Spinal cord (tissue), 10 donors: Measurements from ENCODE around the gene SSU72. TPM values are rescaled to one million over a fixed set of nuclear protein-coding genes. Genes with fewer than 3 reads are reported as not detected.
A peak's percentile ranks its signal among the peaks of the same experiment; 100 is the strongest.

Source experiments
- DNase-seq, 6 donors: peaks; one replicate each; pipeline versions ENCODE4 v3.0.0 to v3.0.0-alpha.2; 2013 to 2015; ENCODE audit warnings: low spot score in 6 of 6, low read depth in 4 of 6
- H3K27ac ChIP-seq: one replicate; pipeline ENCODE4 v1.5.1; 2013; ENCODE audit warnings: low read depth, low read length, control low read depth
- H3K27me3 ChIP-seq: one replicate; pipeline ENCODE4 v1.6.1; 2013; ENCODE audit warnings: low read length; ENCODE audit not compliant: control insufficient read depth, insufficient read depth
- H3K36me3 ChIP-seq: one replicate; pipeline ENCODE4 v1.6.1; 2013; ENCODE audit warnings: low read length; ENCODE audit not compliant: control insufficient read depth, insufficient read depth
- H3K4me1 ChIP-seq: one replicate; pipeline ENCODE4 v1.6.1; 2013; ENCODE audit warnings: low read length; ENCODE audit not compliant: control insufficient read depth, insufficient read depth
- H3K4me3 ChIP-seq: one replicate; pipeline ENCODE4 v1.5.1; 2013; ENCODE audit warnings: low read depth, low read length, control low read depth
- H3K9me3 ChIP-seq: one replicate; pipeline ENCODE4 v1.6.1; 2013; ENCODE audit warnings: low read length; ENCODE audit not compliant: control insufficient read depth, insufficient read depth
- WGBS: methylation state at CpG from one replicate; pipeline ENCODE4 v1.1.5; 2013; ENCODE audit warnings: missing lambda C conversion rate; ENCODE audit not compliant: insufficient coverage; 5-methylcytosine and 5-hydroxymethylcytosine counted together
- polyA plus RNA-seq, 2 donors: library from polyadenylated mRNA; unstranded; fragments of 120-200 nt; gene quantifications; one replicate each; pipeline ENCODE4 v1.2.1, GENCODE V29; 2013; ENCODE audit not compliant: insufficient read length in 2 of 2
- total RNA-seq, 2 donors: library from RNA; depleted of rRNA in 1 of 2; stranded (reverse); fragments of 120-200 nt in 1 of 2; fragments of >200 nt in 1 of 2; gene quantifications; one replicate each; pipeline versions ENCODE4 v1.2.3 to v1.2.4, GENCODE V29; 2013 to 2014
- donor health status: healthy.

SSU72 gene
- total and polyA plus RNA-seq, 4 donors = 42.1 to 121 (median 83.3) TPM

DNA sequence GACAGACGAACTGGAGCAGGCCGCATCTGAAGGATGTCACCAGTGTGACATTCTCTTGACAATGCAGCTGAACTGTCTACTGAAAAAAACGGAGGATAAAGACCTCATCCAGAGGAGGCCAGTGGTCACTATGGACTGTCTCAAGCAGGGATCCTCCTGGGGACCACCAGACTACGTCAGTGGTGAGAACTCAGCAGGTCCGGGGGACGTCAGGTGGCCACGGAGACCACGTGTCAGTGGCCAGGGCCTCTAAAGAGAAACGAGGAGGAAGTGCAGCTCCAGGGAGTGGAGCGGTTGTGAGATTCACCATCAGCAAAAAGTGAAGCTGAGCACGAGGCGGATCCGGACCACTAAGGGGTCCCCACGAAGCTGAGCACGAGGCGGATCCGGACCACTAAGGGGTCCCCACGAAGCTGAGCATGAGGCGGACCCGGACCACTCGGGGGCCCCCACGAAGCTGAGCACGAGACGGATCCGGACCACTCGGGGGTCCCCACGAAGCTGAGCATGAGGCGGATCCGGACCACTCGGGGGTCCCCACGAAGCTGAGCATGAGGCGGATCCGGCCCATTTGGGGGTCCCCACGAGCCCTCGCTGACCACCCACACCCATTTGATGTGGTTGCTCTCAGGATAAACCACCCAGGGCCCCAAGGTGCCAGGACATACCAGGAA is 20.7 kb downstream of the SSU72 start:
- WGBS = 87% methylated on average over 29 of the region's 35 CpGs
- no peak overlapping the region for H3K27ac ChIP-seq
- no peaks in the 10 kb centered on the region for H3K27me3 ChIP-seq
- H3K4me1 ChIP-seq = peaks cover 24% of the 10 kb centered on the region
- DNase-seq = no peak
- H3K4me3 ChIP-seq = no peak overlapping the region
- H3K9me3 ChIP-seq = no peaks in the 10 kb centered on the region
- peaks cover 55% of the 10 kb centered on the region for H3K36me3 ChIP-seq

DNA sequence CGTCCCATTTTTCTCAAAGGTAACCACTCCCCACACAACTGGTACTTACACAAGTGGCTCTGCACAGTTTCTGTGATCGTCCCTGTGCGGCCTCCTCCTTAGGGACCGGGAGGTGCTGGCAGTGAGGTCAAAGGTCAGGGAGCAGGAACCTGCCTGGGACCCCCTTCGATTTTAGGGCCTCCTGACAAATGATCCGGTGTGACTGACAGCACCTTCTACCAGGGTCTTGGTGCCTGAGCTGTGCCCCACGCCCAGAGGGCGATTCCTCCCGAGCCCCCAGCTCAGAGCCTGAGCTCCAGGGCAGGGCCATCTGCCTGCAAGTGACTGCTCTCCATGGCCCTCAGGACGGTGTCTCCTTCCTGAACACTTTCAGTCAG is 22.4 kb downstream of the SSU72 start:
- H3K9me3 ChIP-seq = no peaks in the 10 kb centered on the region
- H3K27me3 ChIP-seq = no peaks in the 10 kb centered on the region
- 88% methylated on average over 10 of the region's 10 CpGs for WGBS
- no peak overlapping the region for H3K4me3 ChIP-seq
- peaks cover 62% of the 10 kb centered on the region for H3K36me3 ChIP-seq
- no peak for DNase-seq
- H3K27ac ChIP-seq = no peak overlapping the region
- peaks cover 24% of the 10 kb centered on the region for H3K4me1 ChIP-seq

DNA sequence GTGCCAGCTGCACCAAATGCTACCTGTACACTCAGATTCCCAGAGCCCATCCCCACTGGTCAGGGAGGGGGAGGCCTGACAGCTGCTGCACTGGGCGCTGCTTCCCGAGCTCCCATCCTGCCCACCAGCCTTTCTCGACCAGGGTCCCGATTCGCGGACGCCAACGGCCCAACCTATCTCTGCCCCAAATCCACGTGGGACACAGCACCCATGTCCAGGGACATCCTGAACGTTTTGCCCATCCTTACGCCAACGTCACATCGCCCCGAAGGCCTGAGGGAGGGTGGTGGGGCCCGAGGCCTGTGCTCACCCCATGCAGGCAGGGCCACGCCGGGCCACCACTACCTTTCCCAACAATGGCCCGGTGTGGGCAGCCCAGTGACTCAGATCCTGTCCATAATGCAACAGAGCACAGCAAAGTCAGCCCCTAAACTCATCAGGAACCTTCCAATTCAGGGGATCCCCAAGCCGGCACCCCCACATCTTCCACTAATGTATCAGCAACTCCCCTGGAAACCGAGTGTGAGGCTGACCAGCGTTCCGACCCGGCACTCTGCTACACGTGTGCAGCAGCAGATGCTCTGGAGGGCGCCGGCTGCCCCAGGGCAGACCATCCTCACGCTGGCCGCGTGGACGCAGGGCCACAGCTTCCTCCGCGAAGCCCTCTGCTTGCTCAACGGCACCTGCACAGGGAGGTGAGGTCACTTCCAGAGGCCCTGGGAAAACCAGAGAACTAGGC is 23.0 kb downstream of the SSU72 start:
- Histone ChIP-seq H3K27ac (no peak overlapping the region), H3K9me3 (no peaks in the 10 kb centered on the region), H3K27me3 (no peaks in the 10 kb centered on the region), H3K4me3 (no peak overlapping the region), H3K36me3 (peaks cover 67% of the 10 kb centered on the region), H3K4me1 (peaks cover 24% of the 10 kb centered on the region)
- DNase-seq = no peak
- WGBS = 93% methylated on average over 30 of the region's 33 CpGs

DNA sequence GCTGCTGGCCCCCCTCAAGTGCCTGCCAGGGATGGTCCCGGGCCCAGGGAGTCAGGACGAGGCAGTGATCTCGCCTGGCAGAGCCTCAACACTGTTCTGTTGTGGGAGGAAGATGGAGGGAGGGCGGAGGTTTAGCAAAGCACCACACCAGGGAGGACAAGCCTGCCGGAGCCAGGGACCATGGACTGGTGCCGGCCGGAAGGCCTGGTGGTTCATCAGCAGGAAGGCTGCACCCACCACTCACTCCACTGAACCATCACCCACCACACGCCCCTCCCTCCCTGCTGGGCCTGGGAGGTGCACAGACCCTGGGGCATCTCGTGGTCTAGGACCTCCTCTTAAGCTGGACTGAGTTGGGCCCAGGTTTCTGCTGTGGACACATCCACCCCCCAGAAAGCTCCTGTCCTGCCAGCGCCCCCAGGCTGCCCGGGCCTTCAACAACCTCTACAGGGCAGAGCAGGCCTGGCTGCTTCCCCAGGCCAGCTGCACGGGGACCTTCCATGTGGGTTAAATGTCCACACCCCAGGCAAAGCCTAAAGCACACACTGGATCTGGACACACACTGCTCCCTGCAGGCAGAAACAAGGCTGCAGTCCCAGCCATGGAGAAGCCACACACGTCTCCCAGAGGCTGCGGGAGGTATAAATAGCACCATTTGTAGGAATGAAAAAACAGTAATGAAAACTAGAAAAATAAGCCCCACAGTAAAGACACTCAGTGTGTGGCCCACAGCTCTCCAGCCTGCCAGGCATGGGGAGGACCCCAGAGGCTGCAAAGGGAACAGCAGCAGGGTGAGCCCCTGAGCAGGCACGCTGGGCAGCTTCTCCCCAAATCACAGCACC is 23.9 kb downstream of the SSU72 start:
- H3K27ac ChIP-seq = peak overlapping the region; percentile 33
- H3K4me3 ChIP-seq = no peak overlapping the region
- peak in 1 of 6 donors; percentile 69 for DNase-seq
- 57% methylated on average over 10 of the region's 15 CpGs for WGBS
- no peaks in the 10 kb centered on the region for H3K27me3 ChIP-seq
- no peaks in the 10 kb centered on the region for H3K9me3 ChIP-seq
- peaks cover 69% of the 10 kb centered on the region for H3K36me3 ChIP-seq
- H3K4me1 ChIP-seq = peaks cover 24% of the 10 kb centered on the region

DNA sequence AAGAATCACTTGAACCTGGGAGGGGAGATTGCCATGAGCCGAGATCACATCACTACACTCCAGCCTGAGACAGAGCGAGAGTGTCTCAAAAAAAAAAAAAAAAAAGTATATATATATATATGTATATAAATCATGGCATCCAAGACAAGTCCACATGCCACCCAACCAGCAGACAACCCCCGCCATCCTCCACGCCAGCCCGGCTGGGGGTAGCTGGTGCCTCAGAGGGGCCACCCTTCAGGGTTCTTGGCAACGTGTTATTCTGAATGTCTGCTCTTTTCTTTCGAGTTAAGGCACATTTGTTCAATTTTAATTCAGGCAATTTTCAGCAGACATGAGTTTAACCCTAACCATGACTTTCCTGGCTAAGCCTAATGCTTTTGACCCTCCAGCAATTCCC is 24.6 kb downstream of the SSU72 start:
- Histone ChIP-seq H3K4me1 (peaks cover 22% of the 10 kb centered on the region), H3K36me3 (peaks cover 65% of the 10 kb centered on the region), H3K9me3 (no peaks in the 10 kb centered on the region), H3K27me3 (no peaks in the 10 kb centered on the region), H3K27ac (no peak overlapping the region), H3K4me3 (no peak overlapping the region)
- DNase-seq = no peak
- 45% methylated on average over 4 of the region's 7 CpGs for WGBS

DNA sequence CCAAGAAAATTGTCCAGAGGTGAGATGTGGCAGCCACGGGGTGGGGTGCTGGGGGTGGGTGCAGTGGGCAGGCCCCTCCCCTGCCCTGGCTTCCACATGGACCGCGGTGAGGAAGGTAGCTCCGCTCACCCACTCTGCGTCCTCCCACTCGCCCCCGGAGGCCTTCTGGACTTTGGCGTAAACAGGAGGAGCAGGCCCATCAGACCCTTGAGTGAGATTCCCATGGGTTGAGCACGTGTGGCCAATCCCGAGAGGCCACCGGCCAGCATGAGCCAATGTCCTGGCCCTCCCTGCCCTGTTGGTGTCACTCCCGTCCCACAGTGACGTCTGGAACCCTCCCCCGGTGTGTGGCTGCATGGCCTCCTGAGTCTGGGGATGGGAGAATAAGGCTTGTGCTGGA is 26.1 kb downstream of the SSU72 start:
- 90% methylated on average over 13 of the region's 14 CpGs for WGBS
- no peak overlapping the region for H3K27ac ChIP-seq

DNA sequence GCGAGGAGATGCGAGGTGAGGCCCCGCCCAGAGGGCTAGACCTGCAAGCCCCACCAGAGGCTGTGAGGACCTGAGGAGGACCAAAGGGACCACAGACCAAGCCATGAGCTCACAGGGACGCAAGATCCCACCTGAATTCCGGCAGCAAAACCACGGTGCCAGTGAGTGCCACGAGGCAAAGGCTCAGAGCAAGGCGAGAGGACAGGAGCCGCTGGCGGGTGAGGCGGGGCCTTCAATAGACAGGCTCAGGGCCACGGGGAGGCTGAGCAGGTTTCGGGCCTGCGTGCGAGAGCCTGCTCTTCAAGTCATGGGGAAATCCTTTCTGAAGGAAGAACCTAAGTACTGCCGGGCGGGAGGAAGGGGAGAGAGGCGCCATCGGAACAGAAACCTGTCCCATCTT is 27.2 kb downstream of the SSU72 start:
- 88% methylated on average over 18 of the region's 19 CpGs for WGBS
- DNase-seq = no peak
- Histone ChIP-seq H3K4me1 (peaks cover 19% of the 10 kb centered on the region), H3K27ac (no peak overlapping the region), H3K4me3 (no peak overlapping the region), H3K9me3 (no peaks in the 10 kb centered on the region), H3K36me3 (peaks cover 75% of the 10 kb centered on the region), H3K27me3 (no peaks in the 10 kb centered on the region)

More for the DNA sequence above, 26.1 kb downstream of the SSU72 start:
- Histone ChIP-seq H3K4me3 (no peak overlapping the region), H3K27me3 (no peaks in the 10 kb centered on the region), H3K9me3 (no peaks in the 10 kb centered on the region), H3K4me1 (peaks cover 16% of the 10 kb centered on the region), H3K36me3 (peaks cover 64% of the 10 kb centered on the region)
- DNase-seq = no peak

DNA sequence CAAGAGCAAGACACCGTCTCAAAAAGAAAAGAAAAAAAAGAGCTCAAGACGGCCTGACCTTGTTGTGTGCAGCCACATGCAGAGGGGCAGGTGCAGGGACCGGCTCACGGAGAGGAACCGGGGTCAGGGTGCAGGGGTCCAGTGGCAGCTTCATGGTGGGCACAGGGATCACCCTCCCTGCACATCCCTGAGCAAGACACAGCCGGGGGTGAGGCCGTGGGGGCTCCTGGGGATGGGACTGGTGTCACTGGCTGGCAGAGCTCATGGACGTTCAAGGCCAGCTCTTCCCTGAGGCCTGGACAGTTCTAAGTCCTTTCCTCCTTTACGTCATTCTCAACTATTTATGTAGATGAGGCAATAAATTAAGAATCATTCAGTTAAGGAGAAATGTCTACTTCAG is 27.7 kb downstream of the SSU72 start:
- Histone ChIP-seq H3K4me1 (peaks cover 20% of the 10 kb centered on the region), H3K36me3 (peaks cover 75% of the 10 kb centered on the region), H3K4me3 (no peak overlapping the region), H3K9me3 (no peaks in the 10 kb centered on the region), H3K27me3 (no peaks in the 10 kb centered on the region), H3K27ac (no peak overlapping the region)
- DNase-seq = no peak
- 85% methylated on average over 7 of the region's 9 CpGs for WGBS

DNA sequence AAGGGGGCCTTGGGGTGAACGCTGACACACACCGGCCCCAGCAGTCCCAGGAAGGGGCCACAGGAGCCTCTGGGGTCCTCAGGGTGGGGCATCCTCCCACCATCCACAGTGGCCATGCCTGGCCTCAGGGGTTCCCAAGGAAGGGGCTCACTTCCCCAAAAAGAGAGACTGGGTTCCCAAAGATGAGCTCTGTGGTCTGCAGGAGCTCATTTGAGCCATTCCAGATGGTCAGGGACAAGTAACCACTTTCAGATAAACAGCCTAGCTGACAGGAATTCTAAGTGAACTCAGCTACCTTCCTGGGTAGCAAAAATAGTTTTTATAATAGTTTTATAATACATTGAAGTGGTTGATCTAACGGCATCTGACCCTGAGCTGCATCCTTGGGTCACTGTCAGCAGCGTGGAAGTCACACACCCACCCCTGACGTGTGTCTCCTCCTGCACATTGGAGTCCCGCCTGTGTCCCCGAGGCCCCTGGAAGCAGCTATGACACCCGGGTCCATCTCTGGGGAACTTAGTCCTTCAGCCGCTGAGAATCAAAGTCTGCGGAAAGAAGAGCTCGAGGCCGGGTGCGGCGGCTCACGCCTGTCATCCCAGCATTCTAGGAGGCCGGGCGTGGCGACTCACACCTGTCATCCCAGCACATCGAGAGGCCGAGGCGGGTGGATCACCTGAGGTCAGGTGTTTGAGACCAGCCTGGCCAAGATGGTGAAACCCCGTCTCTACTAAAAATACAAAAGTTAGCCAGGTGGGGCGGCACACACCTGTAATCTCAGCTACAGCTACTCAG is 28.5 kb downstream of the SSU72 start:
- Histone ChIP-seq H3K9me3 (no peaks in the 10 kb centered on the region), H3K4me1 (peaks cover 21% of the 10 kb centered on the region), H3K4me3 (no peak overlapping the region), H3K27ac (no peak overlapping the region), H3K36me3 (peaks cover 77% of the 10 kb centered on the region), H3K27me3 (no peaks in the 10 kb centered on the region)
- WGBS = 94% methylated on average over 21 of the region's 23 CpGs
- no peak for DNase-seq
